RKO (cell line): ENCODE data around the gene FOXJ2.
A peak's percentile ranks its signal among the peaks of the same experiment; 100 is the strongest.
"Not testable (repeated sequence)": the region's sequence is repeated elsewhere in the genome, so short reads cannot be mapped to it uniquely, and the experiment has no call there.

ENCODE experiments used
- DNase-seq: peaks from one replicate; pipeline ENCODE4 v3.0.0-alpha.2; 2016; ENCODE audit warnings: low spot score

FOXJ2 gene

GRCh38 chr12:8030189-8030588, 2.3 kb upstream of the FOXJ2 start:
- DNase-seq: no peak

GRCh38 chr12:8031017-8031416, 1.5 kb upstream of the FOXJ2 start:
- DNase-seq: not testable (repeated sequence)

GRCh38 chr12:8031872-8032241, 659 bp upstream of the FOXJ2 start:
- DNase-seq: peak; percentile 48

GRCh38 chr12:8033153-8034044, 883 bp downstream of the FOXJ2 start:
- DNase-seq: peak; percentile 52

GRCh38 chr12:8034802-8035201, 2.3 kb downstream of the FOXJ2 start:
- no peak for DNase-seq

- DNase-seq: no peak
These were observed 3.0 kb downstream of the FOXJ2 start for GRCh38 chr12:8035440-8036010.

GRCh38 chr12:8036346-8036745, 3.8 kb downstream of the FOXJ2 start:
- no peak for DNase-seq

GRCh38 chr12:8037046-8037663, 4.6 kb downstream of the FOXJ2 start:
- DNase-seq: no peak

- DNase-seq: no peak
These were observed 5.4 kb downstream of the FOXJ2 start for GRCh38 chr12:8037947-8038346.

GRCh38 chr12:8038659-8039114, 6.2 kb downstream of the FOXJ2 start:
- no peak for DNase-seq

GRCh38 chr12:8040791-8041190, 8.3 kb downstream of the FOXJ2 start:
- DNase-seq: no peak

GRCh38 chr12:8045952-8046944, 13.7 kb downstream of the FOXJ2 start:
- peak; percentile 80 for DNase-seq

GRCh38 chr12:8047842-8048241, 15.3 kb downstream of the FOXJ2 start:
- no peak for DNase-seq

GRCh38 chr12:8048906-8049305, 16.4 kb downstream of the FOXJ2 start:
- no peak for DNase-seq

GRCh38 chr12:8050600-8051250, 18.2 kb downstream of the FOXJ2 start:
- no peak for DNase-seq

- DNase-seq: no peak
These were observed 20.2 kb downstream of the FOXJ2 start for GRCh38 chr12:8052679-8053078.

GRCh38 chr12:8054816-8055215, 22.3 kb downstream of the FOXJ2 start:
- no peak for DNase-seq

GRCh38 chr12:8057306-8057705, 24.8 kb downstream of the FOXJ2 start:
- no peak for DNase-seq

- no peak for DNase-seq
These were observed 25.3 kb downstream of the FOXJ2 start for GRCh38 chr12:8057839-8058238.

- no peak for DNase-seq
These were observed 26.0 kb downstream of the FOXJ2 start for GRCh38 chr12:8058506-8058905.

- no peak for DNase-seq
These were observed 31.6 kb downstream of the FOXJ2 start for GRCh38 chr12:8064131-8064530.
